DOHH2 (cell line): Measurements from ENCODE around the gene PTPRH.

ENCODE experiments used
- H3F3A ChIP-seq: fragments of 200-600 bp; sonication (generic), shearing (Covaris generic); 2 replicates; pipeline ENCODE4 v1.6.0; 2016; ENCODE audit warnings: antibody characterized with exemption, mild to moderate bottlenecking; ENCODE audit not compliant: control insufficient read depth, insufficient read depth
- H3K27ac ChIP-seq: fragments of 200-600 bp; sonication (generic); 2 replicates; pipeline ENCODE4 v1.5.1; 2014; ENCODE audit warnings: low read depth, mild to moderate bottlenecking, low read length, moderate library complexity
- H3K27me3 ChIP-seq: fragments of 200-600 bp; sonication (generic); 2 replicates; pipeline ENCODE4 v1.6.1; 2014; ENCODE audit warnings: mild to moderate bottlenecking, low read length, mixed read lengths; ENCODE audit not compliant: control insufficient read depth
- H3K36me3 ChIP-seq: fragments of 200-600 bp; sonication (generic); 2 replicates; pipeline ENCODE4 v1.6.1; 2014; ENCODE audit warnings: mild to moderate bottlenecking, low read length, moderate library complexity, mixed read lengths; ENCODE audit not compliant: control insufficient read depth
- H3K4me1 ChIP-seq: fragments of 200-600 bp; sonication (generic); 2 replicates; pipeline ENCODE4 v1.6.1; 2014; ENCODE audit warnings: mild to moderate bottlenecking, low read length, mixed read lengths; ENCODE audit not compliant: control insufficient read depth
- H3K4me2 ChIP-seq: fragments of 200-600 bp; sonication (generic); 2 replicates; pipeline ENCODE4 v1.6.0; 2014; ENCODE audit warnings: mild to moderate bottlenecking, low read length, moderate library complexity
- H3K4me3 ChIP-seq: fragments of 200-600 bp; sonication (generic); 2 replicates; pipeline ENCODE4 v1.5.1; 2014; ENCODE audit warnings: mild to moderate bottlenecking, low read length, mixed read lengths
- H3K79me2 ChIP-seq: fragments of 200-600 bp; sonication (generic); 2 replicates; pipeline ENCODE4 v1.6.1; 2014; ENCODE audit warnings: mild to moderate bottlenecking, low read length, mixed read lengths; ENCODE audit not compliant: control insufficient read depth
- H3K9me2 ChIP-seq: fragments of 200-600 bp; sonication (generic); replicated peaks from 2 replicates; pipeline ENCODE4 v1.6.1; 2014; ENCODE audit warnings: mild to moderate bottlenecking, low read length, mixed read lengths; ENCODE audit not compliant: control insufficient read depth
- H3K9me3 ChIP-seq: fragments of 200-600 bp; sonication (generic); 2 replicates; pipeline ENCODE4 v1.6.1; 2014; ENCODE audit warnings: antibody characterized with exemption, low read length, mixed read lengths; ENCODE audit not compliant: control insufficient read depth, insufficient read depth
- H4K20me1 ChIP-seq: fragments of 200-600 bp; sonication (generic); 2 replicates; pipeline ENCODE4 v1.6.0; 2014; ENCODE audit warnings: low read depth, mild to moderate bottlenecking, antibody characterized with exemption, low read length, moderate library complexity; ENCODE audit not compliant: control insufficient read depth, insufficient read depth
- CTCF ChIP-seq: fragments of 200-600 bp; sonication (generic); IDR thresholded peaks from one replicate; pipeline ENCODE4 v1.5.1; 2014; ENCODE audit warnings: antibody characterized with exemption, mild to moderate bottlenecking, low read depth, low read length; ENCODE audit not compliant: poor library complexity, severe bottlenecking
- EZH2phosphoT487 ChIP-seq: fragments of 200-600 bp; sonication (generic); IDR thresholded peaks from 2 replicates; pipeline ENCODE4 v1.6.1; 2017; ENCODE audit warnings: borderline replicate concordance, mild to moderate bottlenecking, antibody characterized with exemption, low read length, moderate library complexity, mixed read lengths

PTPRH gene

GRCh38 chr19:55149078-55150003 lies 60.0 kb downstream of the PTPRH start, which contains the start of gene TNNT1:
Gene TNNT1, minus strand, starts transcription at chr19:55149206. Its CDS starts 2,049 bp downstream, at chr19:55147157.
- H3K4me3 ChIP-seq: no peak within 1 kb of the TSS
- no peak within 1 kb of the TSS for H3K27ac ChIP-seq
- H4K20me1 ChIP-seq: no peaks in the 10 kb centered on the region
- peaks cover 29% of the 10 kb centered on the region for H3K9me3 ChIP-seq
- H3K4me2 ChIP-seq: no peak within 1 kb of the TSS
- no peaks in the 10 kb centered on the region for H3K79me2 ChIP-seq
- H3K4me1 ChIP-seq: peaks cover 31% of the 10 kb centered on the region
- peaks cover 12% of the 10 kb centered on the region for H3K27me3 ChIP-seq
- no peaks in the 10 kb centered on the region for H3K9me2 ChIP-seq
- peaks cover 5% of the 10 kb centered on the region; the same call in 1 of the 2 replicates for H3K36me3 ChIP-seq
- no peak for TF ChIP-seq CTCF
- TF ChIP-seq EZH2phosphoT487: no peak
- peaks cover 15% of the 10 kb centered on the region for H3F3A ChIP-seq

GRCh38 chr19:55147545-55148251 lies 61.6 kb downstream of the PTPRH start:
- Histone ChIP-seq H3K36me3 (peaks cover 5% of the 10 kb centered on the region; the same call in 1 of the 2 replicates), H3K9me2 (no peaks in the 10 kb centered on the region), H3K4me2 (no peak overlapping the region), H4K20me1 (no peaks in the 10 kb centered on the region), H3F3A (peaks cover 15% of the 10 kb centered on the region), H3K27ac (no peak overlapping the region), H3K27me3 (peaks cover 14% of the 10 kb centered on the region), H3K4me1 (peaks cover 22% of the 10 kb centered on the region), H3K79me2 (no peaks in the 10 kb centered on the region), H3K4me3 (no peak overlapping the region), H3K9me3 (peaks cover 16% of the 10 kb centered on the region)
- TF ChIP-seq CTCF (no peak), EZH2phosphoT487 (no peak)

- peaks cover 7% of the 10 kb centered on the region for H3K9me3 ChIP-seq
- peaks cover 6% of the 10 kb centered on the region for H3F3A ChIP-seq
- no peak overlapping the region for H3K27ac ChIP-seq
- peak overlapping the region; percentile 21; the same call in 1 of the 2 replicates for H3K4me2 ChIP-seq
- H3K9me2 ChIP-seq: no peaks in the 10 kb centered on the region
- H3K4me1 ChIP-seq: peaks cover 13% of the 10 kb centered on the region
- no peak overlapping the region for H3K4me3 ChIP-seq
- peaks cover 5% of the 10 kb centered on the region; the same call in 1 of the 2 replicates for H3K36me3 ChIP-seq
- no peak for TF ChIP-seq CTCF
- TF ChIP-seq EZH2phosphoT487: no peak
- no peaks in the 10 kb centered on the region for H3K79me2 ChIP-seq
- no peaks in the 10 kb centered on the region for H4K20me1 ChIP-seq
- peaks cover 14% of the 10 kb centered on the region for H3K27me3 ChIP-seq
Measured at GRCh38 chr19:55146705-55147273, 62.5 kb downstream of the PTPRH start.
